Breast epithelium (tissue), 3 donors: Measurements from ENCODE around the gene DDX43.

Experiments
- CTCF ChIP-seq, 3 donors: fragments of 450-650 bp; IDR thresholded peaks; one replicate each; pipeline ENCODE4 v1.5.1; 2016 to 2017; ENCODE audit warnings: antibody characterized with exemption in 3 of 3, mild to moderate bottlenecking in 3 of 3, moderate library complexity in 3 of 3
- POLR2A ChIP-seq: fragments of 450-650 bp; IDR thresholded peaks from one replicate; pipeline ENCODE4 v1.6.1; 2016; ENCODE audit warnings: antibody characterized with exemption, mild to moderate bottlenecking, moderate library complexity
- POLR2AphosphoS5 ChIP-seq, 3 donors: sonication (generic); formaldehyde crosslinking; IDR thresholded peaks; one replicate each; pipeline ENCODE4 v1.6.1; 2017; ENCODE audit warnings: antibody characterized with exemption in 3 of 3

GRCh38 chr6:73349311-73349710 lies 45.3 kb upstream of the DDX43 start:
- TF ChIP-seq CTCF (IDR thresholded peaks at IDR 0.05), result no peak
- no peak for TF ChIP-seq POLR2A
- TF ChIP-seq POLR2AphosphoS5 (IDR thresholded peaks at IDR 0.05), result no peak
